ENCODE results near the gene SMYD1. TPM values are rescaled to one million over a fixed set of nuclear protein-coding genes. Genes with fewer than 3 reads are reported as not detected.

Gene SMYD1
- total RNA-seq, 1 donor from 2014 or later: 7.3 TPM

- peak; percentile 96 for DNase-seq (ENCODE audit: low spot score)
Observed at GRCh38 chr2:88055371-88056128, 12.1 kb upstream of the SMYD1 start, which contains the start of gene KRCC1. Gene KRCC1, minus strand, starts transcription at chr2:88055783. Its CDS starts 27,220 bp downstream, at chr2:88028563.

GRCh38 chr2:88057437-88057844 lies 10.2 kb upstream of the SMYD1 start:
- DNase-seq (ENCODE audit: low spot score): no peak

- DNase-seq (ENCODE audit: low spot score): no peak
Observed at GRCh38 chr2:88058191-88058590, 9.4 kb upstream of the SMYD1 start.

- no peak for DNase-seq (ENCODE audit: low spot score)
Observed at GRCh38 chr2:88059979-88060906, 7.4 kb upstream of the SMYD1 start.

GRCh38 chr2:88060907-88061275 lies 6.7 kb upstream of the SMYD1 start:
- DNase-seq (ENCODE audit: low spot score): no peak

GRCh38 chr2:88061295-88061694 lies 6.3 kb upstream of the SMYD1 start:
- DNase-seq (ENCODE audit: low spot score): no peak

- DNase-seq (ENCODE audit: low spot score): no peak
Observed at GRCh38 chr2:88066543-88066942, 1.1 kb upstream of the SMYD1 start.

GRCh38 chr2:88067189-88067588 lies 436 bp upstream of the SMYD1 start:
- DNase-seq (ENCODE audit: low spot score): no peak

GRCh38 chr2:88068044-88068443 lies 419 bp downstream of the SMYD1 start:
- DNase-seq (ENCODE audit: low spot score): no peak

- no peak for DNase-seq (ENCODE audit: low spot score)
Observed at GRCh38 chr2:88069117-88069516, 1.5 kb downstream of the SMYD1 start.

- no peak for DNase-seq (ENCODE audit: low spot score)
Observed at GRCh38 chr2:88070055-88070454, 2.4 kb downstream of the SMYD1 start.

GRCh38 chr2:88071365-88071764 lies 3.7 kb downstream of the SMYD1 start:
- no peak for DNase-seq (ENCODE audit: low spot score)

GRCh38 chr2:88074150-88074549 lies 6.5 kb downstream of the SMYD1 start:
- no peak for DNase-seq (ENCODE audit: low spot score)

GRCh38 chr2:88074854-88075292 lies 7.2 kb downstream of the SMYD1 start:
- DNase-seq (ENCODE audit: low spot score): no peak

GRCh38 chr2:88077080-88077479 lies 9.5 kb downstream of the SMYD1 start:
- no peak for DNase-seq (ENCODE audit: low spot score)

- no peak for DNase-seq (ENCODE audit: low spot score)
Observed at GRCh38 chr2:88078643-88079172, 11.1 kb downstream of the SMYD1 start.

GRCh38 chr2:88080545-88080944 lies 12.9 kb downstream of the SMYD1 start:
- DNase-seq (ENCODE audit: low spot score): no peak

GRCh38 chr2:88081924-88082608 lies 14.4 kb downstream of the SMYD1 start:
- DNase-seq (ENCODE audit: low spot score): no peak

- no peak for DNase-seq (ENCODE audit: low spot score)
Observed at GRCh38 chr2:88082781-88083180, 15.2 kb downstream of the SMYD1 start.

GRCh38 chr2:88085099-88085498 lies 17.5 kb downstream of the SMYD1 start:
- DNase-seq (ENCODE audit: low spot score): no peak

- DNase-seq (ENCODE audit: low spot score): no peak
Observed at GRCh38 chr2:88085602-88086001, 18.0 kb downstream of the SMYD1 start.

- DNase-seq (ENCODE audit: low spot score): no peak
Observed at GRCh38 chr2:88086401-88086800, 18.8 kb downstream of the SMYD1 start.

All from mucosa of gallbladder (tissue), 1 donor.